RWPE1 (cell line): ENCODE results near the gene TPBGL.
A peak's percentile ranks its signal among the peaks of the same experiment; 100 is the strongest.

Source experiments
- CTCF ChIA-PET: fragments of 350-600 bp; sonication (Branson Sonifier 250); formaldehyde crosslinking; extraction: SDS; loops from one replicate; lab custom pipeline; 2021; lab: Yijun Ruan, JAX
- POLR2A ChIA-PET: fragments of 400-600 bp; formaldehyde crosslinking; extraction: SDS; loops from one replicate; lab custom pipeline; 2020; ENCODE audit warnings: antibody characterized with exemption; ENCODE audit not compliant: low non-redundant PET; lab: Yijun Ruan, JAX
- DNase-seq: peaks from one replicate; pipeline ENCODE4 v3.0.0; 2012; ENCODE audit warnings: low spot score
- H3K27ac ChIP-seq: fragments of 450-650 bp; 2 replicates; pipeline ENCODE4 v1.5.1; 2017
- CTCF ChIP-seq: fragments of 450-650 bp; conservative IDR thresholded peaks from 2 replicates; pipeline ENCODE4 v1.5.1; 2017; ENCODE audit warnings: low read depth, mild to moderate bottlenecking

TPBGL gene

GRCh38 chr11:75240311-75241035 is at the start of gene TPBGL:
TPBGL (plus strand) TSS chr11:75240774; CDS start chr11:75241050, 276 bp downstream.
- H3K27ac ChIP-seq, result no peak within 1 kb of the TSS
- TF ChIP-seq CTCF, result no peak
- CTCF ChIA-PET, result interaction anchor here (0.6 to 2.5 kb wide), 11 partner anchors 9 to 1007 kb away, joined by 3 to 22 read pairs (median 4); no protein-coding TSS in a partner anchor
- no peak for DNase-seq
- POLR2A ChIA-PET, result no interaction called here

- DNase-seq, result no peak
- no peak for TF ChIP-seq CTCF
- CTCF ChIA-PET, result interaction anchor here (0.6 to 1.1 kb wide), 2 partner anchors 13 to 33 kb away, joined by 4 read pairs; no protein-coding TSS in a partner anchor
- no peak overlapping the region for H3K27ac ChIP-seq
- POLR2A ChIA-PET, result no interaction called here
Observed at GRCh38 chr11:75191330-75191717, 49.2 kb upstream of the TPBGL start.

- CTCF ChIA-PET, result no interaction called here
Observed at GRCh38 chr11:75193271-75193670, 47.3 kb upstream of the TPBGL start.

GRCh38 chr11:75193711-75194110 is 46.9 kb upstream of the TPBGL start:
- no peak for TF ChIP-seq CTCF
- DNase-seq, result no peak
- POLR2A ChIA-PET, result no interaction called here
- H3K27ac ChIP-seq, result no peak overlapping the region
- CTCF ChIA-PET, result no interaction called here

More at GRCh38 chr11:75193271-75193670, 47.3 kb upstream of the TPBGL start:
- H3K27ac ChIP-seq, result no peak overlapping the region
- DNase-seq, result no peak
- POLR2A ChIA-PET, result no interaction called here
- no peak for TF ChIP-seq CTCF

GRCh38 chr11:75194147-75194546 is 46.4 kb upstream of the TPBGL start:
- CTCF ChIA-PET, result interaction anchor here (2.9 kb wide), 1 partner anchor 11 kb away, joined by 15 read pairs; no protein-coding TSS in a partner anchor
- TF ChIP-seq CTCF, result no peak
- POLR2A ChIA-PET, result no interaction called here
- H3K27ac ChIP-seq, result no peak overlapping the region
- no peak for DNase-seq

- CTCF ChIA-PET, result interaction anchor here (0.6 to 2.9 kb wide), 3 partner anchors 10 to 53 kb away, joined by 4 to 15 read pairs (median 4); no protein-coding TSS in a partner anchor
- TF ChIP-seq CTCF, result no peak
- no peak for DNase-seq
- POLR2A ChIA-PET, result no interaction called here
- H3K27ac ChIP-seq, result peak overlapping the region; percentile 12; the same call in 1 of the 2 replicates
Observed at GRCh38 chr11:75195167-75195962, 45.2 kb upstream of the TPBGL start.
